ENCODE data around the gene FAM3A. TPM values are rescaled to one million over a fixed set of nuclear protein-coding genes. Genes with fewer than 3 reads are reported as not detected.

FAM3A gene
- total RNA-seq, 1 experiment from 2014 or later = 88.8 TPM

GRCh38 chrX:154463611-154464220, 52.3 kb downstream of the FAM3A start:
- Histone ChIP-seq H3K4me1 (ENCODE audit: control insufficient read depth, insufficient read depth, low read length) (peaks cover 5% of the 10 kb centered on the region), H3K9me3 (ENCODE audit: control insufficient read depth, insufficient read depth, low read depth, low read length) (no peaks in the 10 kb centered on the region), H3K27ac (ENCODE audit: low read length) (no peak overlapping the region), H3K27me3 (ENCODE audit: control insufficient read depth, insufficient read depth, low read length) (no peaks in the 10 kb centered on the region), H3K4me3 (ENCODE audit: low read depth in 2 of 2, low read length in 2 of 2) (no peak overlapping the region), H3K36me3 (ENCODE audit: control insufficient read depth, insufficient read depth, low read length) (no peaks in the 10 kb centered on the region)
- intact Hi-C loops (cut with micrococcal nuclease; ENCODE audit: unreplicated experiment) (no loop called here), in situ Hi-C loops (cut with HindIII; ENCODE audit: low pct_unique_long_range_greater_than_20kb, low sequenced_read_pairs) (no loop called here)
- no TSS peak for BruUV-seq (replicated peaks)
- DNase-seq (ENCODE audit: low read depth, low spot score) (no peak), ATAC-seq (no peak)
- TF ChIP-seq TCF7L2 (IDR thresholded peaks at IDR 0.05; ENCODE audit: low read depth, low read length) = no peak
- no peak for TF ChIP-seq REST (IDR thresholded peaks at IDR 0.05; ENCODE audit: insufficient read depth in 1 of 2, low read depth in 2 of 2, low read length in 1 of 2)
- TF ChIP-seq POLR2AphosphoS5 (IDR thresholded peaks at IDR 0.05; ENCODE audit: low read depth, low read length) = no peak
- no peak for TF ChIP-seq CTCF (IDR thresholded peaks at IDR 0.05)
- no peak for TF ChIP-seq SIN3A (IDR thresholded peaks at IDR 0.05; ENCODE audit: borderline replicate concordance, insufficient read depth, low read depth, low read length)
- POLR2A ChIA-PET = interaction anchor here (0.5 kb wide), 1 partner anchor 34 kb away, joined by 5 read pairs; no protein-coding TSS in a partner anchor
- CTCF ChIA-PET = interaction anchor here (0.7 kb wide), 1 partner anchor 37 kb away, joined by 3 read pairs; no protein-coding TSS in a partner anchor

- ChIA-PET POLR2A (no interaction called here), CTCF (no interaction called here)
- Histone ChIP-seq H3K27ac (ENCODE audit: low read length) (no peak overlapping the region), H3K4me3 (ENCODE audit: low read depth in 2 of 2, low read length in 2 of 2) (no peak overlapping the region), H3K27me3 (ENCODE audit: control insufficient read depth, insufficient read depth, low read length) (no peaks in the 10 kb centered on the region), H3K9me3 (ENCODE audit: control insufficient read depth, insufficient read depth, low read depth, low read length) (no peaks in the 10 kb centered on the region), H3K36me3 (ENCODE audit: control insufficient read depth, insufficient read depth, low read length) (no peaks in the 10 kb centered on the region), H3K4me1 (ENCODE audit: control insufficient read depth, insufficient read depth, low read length) (peaks cover 5% of the 10 kb centered on the region)
- no peak for TF ChIP-seq SIN3A (IDR thresholded peaks at IDR 0.05; ENCODE audit: borderline replicate concordance, insufficient read depth, low read depth, low read length)
- TF ChIP-seq REST (IDR thresholded peaks at IDR 0.05; ENCODE audit: insufficient read depth in 1 of 2, low read depth in 2 of 2, low read length in 1 of 2) = no peak
- no peak for TF ChIP-seq POLR2AphosphoS5 (IDR thresholded peaks at IDR 0.05; ENCODE audit: low read depth, low read length)
- TF ChIP-seq CTCF (IDR thresholded peaks at IDR 0.05) = no peak
- no peak for TF ChIP-seq TCF7L2 (IDR thresholded peaks at IDR 0.05; ENCODE audit: low read depth, low read length)
- in situ Hi-C loops (cut with HindIII; ENCODE audit: low pct_unique_long_range_greater_than_20kb, low sequenced_read_pairs) (no loop called here), intact Hi-C loops (cut with micrococcal nuclease; ENCODE audit: unreplicated experiment) (no loop called here)
- DNase-seq (ENCODE audit: low read depth, low spot score) (no peak), ATAC-seq (no peak)
- BruUV-seq (replicated peaks) = no TSS peak
Observed at GRCh38 chrX:154462396-154462795, 53.6 kb downstream of the FAM3A start.
